PC-9 (cell line): Measurements from ENCODE around the gene FAM174B.

Experiments used
- CTCF ChIP-seq: fragments of 200-600 bp; sonication (generic); conservative IDR thresholded peaks from 2 replicates; pipeline ENCODE4 v1.6.1; 2017; ENCODE audit warnings: mixed run types, antibody characterized with exemption, mild to moderate bottlenecking, moderate library complexity
- EZH2 ChIP-seq: fragments of 200-600 bp; sonication (generic); IDR thresholded peaks from 2 replicates; pipeline ENCODE4 v1.8.0; 2017; ENCODE audit warnings: antibody characterized with exemption, low read depth

DNA sequence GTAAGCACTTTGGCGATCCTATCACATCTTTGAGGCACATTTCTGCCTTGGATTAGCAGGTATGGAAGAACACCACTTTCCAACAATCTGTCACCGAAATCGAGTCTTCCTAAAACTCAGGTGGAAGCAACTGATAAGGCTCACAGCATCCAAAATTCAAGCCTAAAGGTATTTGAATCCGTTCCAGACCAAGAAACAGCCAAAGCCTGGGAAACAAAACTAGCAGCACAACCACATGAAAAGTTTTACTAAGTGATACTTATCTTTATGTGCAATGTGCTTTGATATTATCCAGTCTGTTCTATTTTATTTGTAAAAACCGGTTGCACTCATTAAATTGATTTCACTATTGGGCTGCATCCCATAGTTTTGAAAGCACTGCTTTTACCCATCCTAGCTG lies 40.5 kb upstream of the FAM174B start:
- TF ChIP-seq EZH2 (no peak), CTCF (no peak)
